CD4-positive, alpha-beta T cell (primary cell): ENCODE measurements around the gene SIL1. TPM values are rescaled to one million over a fixed set of nuclear protein-coding genes. Genes with fewer than 3 reads are reported as not detected.

Experiments used
- ATAC-seq: fragments of 200-7000 bp; cut with Tn5 transposase; one replicate; pipeline ENCODE4 v1.10.0; 2022; ENCODE audit warnings: mild to moderate bottlenecking; ENCODE audit not compliant: poor library complexity
- CTCF ChIA-PET: fragments of 350-600 bp; sonication (Branson Sonifier 250); formaldehyde crosslinking; loops from one replicate; lab custom pipeline; 2021; ENCODE audit warnings: antibody characterized with exemption, inconsistent platforms; lab: Charles Lee
- POLR2A ChIA-PET: fragments of 350-600 bp; sonication (Branson Sonifier 250); formaldehyde crosslinking; loops from one replicate; lab custom pipeline; 2021; ENCODE audit warnings: antibody characterized with exemption, inconsistent platforms; lab: Charles Lee
- DNase-seq, 14 experiments: peaks; one replicate each; pipeline ENCODE4 v3.0.0-alpha.2; 2013 to 2020; ENCODE audit warnings: mixed read lengths in 2 of 14
- H3K27ac ChIP-seq, 2 donors: one replicate each; pipeline versions ENCODE4 v1.5.1 to v1.7.0; 2013; ENCODE audit warnings: low read length in 2 of 2, low read depth in 1 of 2, mild to moderate bottlenecking in 1 of 2
- H3K27me3 ChIP-seq, 2 experiments: 1 replicate in 1 of 2; 2 replicates in 1 of 2; pipeline versions ENCODE4 v1.6.1 to v1.7.0; 2013; ENCODE audit warnings: low read length in 2 of 2, control low read depth in 1 of 2, mild to moderate bottlenecking in 1 of 2, moderate library complexity in 1 of 2; ENCODE audit not compliant: insufficient read depth in 2 of 2, control insufficient read depth in 1 of 2
- H3K36me3 ChIP-seq: one replicate; pipeline ENCODE4 v1.6.1; 2013; ENCODE audit warnings: low read length, control low read depth; ENCODE audit not compliant: insufficient read depth
- H3K4me1 ChIP-seq: one replicate; pipeline ENCODE4 v1.6.1; 2013; ENCODE audit warnings: low read length, control low read depth; ENCODE audit not compliant: insufficient read depth
- H3K4me3 ChIP-seq: one replicate; pipeline ENCODE4 v1.5.1; 2013; ENCODE audit warnings: mild to moderate bottlenecking, low read length, moderate library complexity
- H3K9me3 ChIP-seq, 2 experiments: 1 replicate in 1 of 2; 2 replicates in 1 of 2; pipeline versions ENCODE4 v1.6.1 to v1.7.0; 2013; ENCODE audit warnings: low read length in 2 of 2, mild to moderate bottlenecking in 2 of 2, control low read depth in 1 of 2, moderate library complexity in 1 of 2; ENCODE audit not compliant: control insufficient read depth in 1 of 2, insufficient read depth in 1 of 2
- H3K27ac Mint-ChIP-seq: one replicate; pipeline ENCODE4 v1.8.0; 2020; ENCODE audit warnings: mixed read lengths
- H3K27me3 Mint-ChIP-seq: one replicate; pipeline ENCODE4 v1.8.0; 2021; ENCODE audit warnings: mixed read lengths
- H3K36me3 Mint-ChIP-seq: one replicate; pipeline ENCODE4 v1.8.0; 2021; ENCODE audit warnings: low read depth, mixed read lengths
- H3K4me1 Mint-ChIP-seq: one replicate; pipeline ENCODE4 v1.8.0; 2021; ENCODE audit warnings: low read depth, mixed read lengths
- H3K4me3 Mint-ChIP-seq: one replicate; pipeline ENCODE4 v1.8.0; 2020; ENCODE audit warnings: mild to moderate bottlenecking, mixed read lengths
- H3K9me3 Mint-ChIP-seq: one replicate; pipeline ENCODE4 v1.8.0; 2020; ENCODE audit warnings: mixed read lengths
- CTCF ChIP-seq: fragments of 200-600 bp; IDR thresholded peaks from one replicate; pipeline ENCODE4 v1.8.0; 2022; ENCODE audit warnings: antibody characterized with exemption, mild to moderate bottlenecking
- intact Hi-C, 2 experiments: fragments of 100-400 bp; cut with DNase I in 1 of 2; cut with micrococcal nuclease in 1 of 2; formaldehyde crosslinking; loops; one replicate each; pipeline versions ENCODE4 v1.15.1 to v1.9.0; 2023 to 2025; cut with DNase I, micrococcal nuclease
- total RNA-seq, 174 experiments: library from RNA in 2 of 174; stranded (reverse) in 2 of 174; gene quantifications; one replicate each; pipeline ENCODE4 v1.2.3 and lab custom pipeline; 2021 to 2026

The SIL1 gene
- total RNA-seq, 2 experiments from 2014 or later = 5.6 to 9.2 TPM

GRCh38 chr5:138960145-138960692 is 237.9 kb downstream of the SIL1 start:
- no peaks in the 10 kb centered on the region for H3K27me3 ChIP-seq
- DNase-seq (no peak), ATAC-seq (no peak)
- H3K4me3 ChIP-seq = no peak overlapping the region
- ChIA-PET CTCF (interaction anchor here (0.7 kb wide), 2 partner anchors 264 to 406 kb away, joined by 3 to 4 read pairs; no protein-coding TSS in a partner anchor), POLR2A (no interaction called here)
- H3K4me1 ChIP-seq = no peaks in the 10 kb centered on the region
- no peak for TF ChIP-seq CTCF
- Mint-ChIP-seq H3K36me3 (no peaks in the 10 kb centered on the region), H3K4me1 (no peaks in the 10 kb centered on the region), H3K4me3 (no peak overlapping the region), H3K9me3 (no peaks in the 10 kb centered on the region), H3K27ac (no peak overlapping the region), H3K27me3 (no peaks in the 10 kb centered on the region)
- intact Hi-C loops = no loop called here
- no peak overlapping the region for H3K27ac ChIP-seq
- no peaks in the 10 kb centered on the region for H3K9me3 ChIP-seq
- H3K36me3 ChIP-seq = no peaks in the 10 kb centered on the region

- Histone ChIP-seq H3K27me3 (no peaks in the 10 kb centered on the region), H3K27ac (no peak overlapping the region), H3K36me3 (no peaks in the 10 kb centered on the region), H3K4me1 (peaks cover 14% of the 10 kb centered on the region), H3K4me3 (no peak overlapping the region), H3K9me3 (no peaks in the 10 kb centered on the region)
- H3K36me3 Mint-ChIP-seq = no peaks in the 10 kb centered on the region
- no peak for TF ChIP-seq CTCF
- POLR2A ChIA-PET = no interaction called here
- H3K4me1 Mint-ChIP-seq = peaks cover 19% of the 10 kb centered on the region
- DNase-seq (no peak), ATAC-seq (no peak)
- CTCF ChIA-PET = no interaction called here
- intact Hi-C loops = no loop called here
- no peak overlapping the region for H3K4me3 Mint-ChIP-seq
- no peak overlapping the region for H3K27ac Mint-ChIP-seq
- H3K27me3 Mint-ChIP-seq = no peaks in the 10 kb centered on the region
- H3K9me3 Mint-ChIP-seq = no peaks in the 10 kb centered on the region
Measured at GRCh38 chr5:138956801-138957200, 241.4 kb downstream of the SIL1 start.

DNA sequence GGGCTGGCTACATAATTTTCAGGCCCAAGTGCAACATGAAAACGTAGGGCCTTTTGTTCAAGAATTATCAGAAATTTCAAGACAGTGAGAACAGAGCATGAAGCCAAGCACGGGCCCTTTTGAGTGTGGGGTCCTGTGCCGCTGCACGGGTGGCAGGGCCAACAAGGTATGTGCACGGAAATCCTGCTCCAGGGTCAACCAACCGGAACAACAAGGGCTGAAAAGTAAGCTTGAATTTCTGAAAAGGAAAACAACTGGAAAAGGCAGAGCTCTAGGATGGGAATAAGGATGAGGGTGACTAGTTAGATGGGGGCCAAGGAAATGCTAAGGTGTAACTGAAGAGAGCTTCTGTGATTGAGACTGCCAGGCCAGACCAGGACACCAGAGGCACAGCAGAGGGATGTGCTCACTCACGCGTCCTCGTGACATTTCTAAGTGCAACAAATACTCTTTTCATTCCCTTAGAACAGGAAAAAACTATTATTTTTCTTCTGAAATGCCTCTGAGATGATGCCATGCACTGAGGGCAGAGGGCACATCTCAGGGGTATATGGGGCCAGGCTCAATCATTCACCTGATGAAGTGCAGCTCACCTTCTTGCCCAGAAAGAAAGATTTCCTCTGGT is 242.4 kb downstream of the SIL1 start:
- no peak for ATAC-seq
- intact Hi-C loops = no loop called here
- Histone ChIP-seq H3K4me3 (no peak overlapping the region), H3K27ac (no peak overlapping the region), H3K36me3 (no peaks in the 10 kb centered on the region), H3K4me1 (peaks cover 14% of the 10 kb centered on the region), H3K27me3 (no peaks in the 10 kb centered on the region), H3K9me3 (no peaks in the 10 kb centered on the region)
- ChIA-PET CTCF (no interaction called here), POLR2A (interaction anchor here (0.6 kb wide), 1 partner anchor 279 kb away, joined by 3 read pairs; no protein-coding TSS in a partner anchor)
- no peak for TF ChIP-seq CTCF
- Mint-ChIP-seq H3K4me3 (no peak overlapping the region), H3K9me3 (no peaks in the 10 kb centered on the region), H3K36me3 (no peaks in the 10 kb centered on the region), H3K4me1 (peaks cover 19% of the 10 kb centered on the region), H3K27ac (no peak overlapping the region), H3K27me3 (no peaks in the 10 kb centered on the region)
- no peak for DNase-seq
